Loucy (cell line): Measurements from ENCODE around the gene COX20.

ENCODE experiments used
- H2AFZ ChIP-seq: fragments of 200-600 bp; sonication (generic); 2 replicates; pipeline ENCODE4 v1.6.0; 2016; ENCODE audit warnings: antibody characterized with exemption, mild to moderate bottlenecking, low read length, moderate library complexity
- H3F3A ChIP-seq: fragments of 200-600 bp; 2 replicates; pipeline ENCODE4 v1.6.0; 2016; ENCODE audit warnings: antibody characterized with exemption, low read depth, mild to moderate bottlenecking
- H3K27me3 ChIP-seq: fragments of 200-600 bp; sonication (generic); 2 replicates; pipeline ENCODE4 v1.6.1; 2014; ENCODE audit warnings: low read length, mild to moderate bottlenecking; ENCODE audit not compliant: insufficient read depth, poor library complexity, severe bottlenecking
- H3K36me3 ChIP-seq: fragments of 200-600 bp; sonication (generic); 2 replicates; pipeline ENCODE4 v1.6.1; 2016; ENCODE audit warnings: low read length; ENCODE audit not compliant: insufficient read depth
- H3K4me1 ChIP-seq: fragments of 200-600 bp; sonication (generic); 2 replicates; pipeline ENCODE4 v1.5.1; 2014; ENCODE audit warnings: low read length, mild to moderate bottlenecking; ENCODE audit not compliant: insufficient read depth, poor library complexity, severe bottlenecking
- H3K4me2 ChIP-seq: fragments of 200-600 bp; sonication (generic); 2 replicates; pipeline ENCODE4 v1.6.0; 2014; ENCODE audit warnings: antibody characterized with exemption, low read length, low read depth, mild to moderate bottlenecking; ENCODE audit not compliant: poor library complexity, severe bottlenecking
- H3K4me3 ChIP-seq: fragments of 200-600 bp; sonication (generic); 2 replicates; pipeline ENCODE4 v1.5.1; 2014; ENCODE audit warnings: low read length, mild to moderate bottlenecking, mixed read lengths; ENCODE audit not compliant: poor library complexity, severe bottlenecking
- H3K79me2 ChIP-seq: fragments of 200-600 bp; sonication (generic); 2 replicates; pipeline ENCODE4 v1.6.1; 2014; ENCODE audit warnings: low read length; ENCODE audit not compliant: insufficient read depth
- H3K9ac ChIP-seq: fragments of 200-600 bp; sonication (generic); 2 replicates; pipeline ENCODE4 v1.6.0; 2014; ENCODE audit warnings: mild to moderate bottlenecking, low read depth, low read length, moderate library complexity; ENCODE audit not compliant: poor library complexity, severe bottlenecking
- H3K9me2 ChIP-seq: fragments of 200-600 bp; sonication (generic); replicated peaks from 2 replicates; pipeline ENCODE4 v1.6.1; 2016; ENCODE audit warnings: low read depth, low read length, mixed read lengths
- H3K9me3 ChIP-seq: fragments of 200-600 bp; sonication (generic); 2 replicates; pipeline ENCODE4 v1.6.1; 2014; ENCODE audit warnings: mild to moderate bottlenecking, antibody characterized with exemption, low read length, low read depth; ENCODE audit not compliant: insufficient read depth
- H4K20me1 ChIP-seq: fragments of 200-600 bp; sonication (generic); 2 replicates; pipeline ENCODE4 v1.6.0; 2014; ENCODE audit warnings: antibody characterized with exemption, low read length, mild to moderate bottlenecking; ENCODE audit not compliant: insufficient read depth, poor library complexity, severe bottlenecking
- CTCF ChIP-seq: fragments of 200-600 bp; sonication (generic); conservative IDR thresholded peaks from 2 replicates; pipeline ENCODE4 v1.5.1; 2014; ENCODE audit warnings: mild to moderate bottlenecking, antibody characterized with exemption, low read length
- EZH2phosphoT487 ChIP-seq: fragments of 200-600 bp; IDR thresholded peaks from 2 replicates; pipeline ENCODE4 v1.6.1; 2018; ENCODE audit warnings: antibody characterized with exemption, mild to moderate bottlenecking, moderate library complexity, borderline replicate concordance

COX20 gene

GRCh38 chr1:244833734-244834542 lies 1.5 kb upstream of the COX20 start:
- Histone ChIP-seq H3K27me3 (no peaks in the 10 kb centered on the region), H3K4me3 (peak overlapping the region; percentile 98), H3K9me3 (no peaks in the 10 kb centered on the region), H3K79me2 (peaks cover 37% of the 10 kb centered on the region), H3K4me1 (peaks cover 30% of the 10 kb centered on the region), H3K9me2 (no peaks in the 10 kb centered on the region), H4K20me1 (peaks cover 23% of the 10 kb centered on the region), H3K36me3 (no peaks in the 10 kb centered on the region), H2AFZ (peak overlapping the region; percentile 92), H3K4me2 (peak overlapping the region; percentile 76), H3K9ac (peak overlapping the region; percentile 96), H3F3A (peaks cover 6% of the 10 kb centered on the region; the same call in 1 of the 2 replicates)
- TF ChIP-seq EZH2phosphoT487 (no peak), CTCF (peak; percentile 48)

GRCh38 chr1:244834543-244835275 lies 749 bp upstream of the COX20 start:
- peaks cover 10% of the 10 kb centered on the region; the same call in 1 of the 2 replicates for H3F3A ChIP-seq
- H2AFZ ChIP-seq: peak overlapping the region; percentile 92
- peaks cover 45% of the 10 kb centered on the region for H3K79me2 ChIP-seq
- H4K20me1 ChIP-seq: peaks cover 30% of the 10 kb centered on the region
- no peaks in the 10 kb centered on the region for H3K9me2 ChIP-seq
- peak overlapping the region; percentile 96 for H3K9ac ChIP-seq
- TF ChIP-seq CTCF (no peak), EZH2phosphoT487 (no peak)
- peak overlapping the region; percentile 98 for H3K4me3 ChIP-seq
- H3K9me3 ChIP-seq: no peaks in the 10 kb centered on the region
- H3K4me2 ChIP-seq: peak overlapping the region; percentile 76
- H3K27me3 ChIP-seq: no peaks in the 10 kb centered on the region
- H3K36me3 ChIP-seq: no peaks in the 10 kb centered on the region
- H3K4me1 ChIP-seq: peaks cover 38% of the 10 kb centered on the region

- Histone ChIP-seq H4K20me1 (peaks cover 43% of the 10 kb centered on the region), H3K27me3 (no peaks in the 10 kb centered on the region), H3K36me3 (peaks cover 5% of the 10 kb centered on the region; the same call in 1 of the 2 replicates), H3F3A (peaks cover 10% of the 10 kb centered on the region; the same call in 1 of the 2 replicates), H3K4me2 (peak overlapping the region; percentile 91), H3K79me2 (peaks cover 59% of the 10 kb centered on the region), H3K9me2 (no peaks in the 10 kb centered on the region), H3K9ac (peak overlapping the region; percentile 96), H3K4me3 (peak overlapping the region; percentile 98), H3K4me1 (peaks cover 50% of the 10 kb centered on the region), H2AFZ (no peak overlapping the region), H3K9me3 (no peaks in the 10 kb centered on the region)
- TF ChIP-seq EZH2phosphoT487: no peak
- TF ChIP-seq CTCF: no peak
Observed at GRCh38 chr1:244836135-244836521, 670 bp downstream of the COX20 start.
